DMS53 treated with DMSO at 0.1 percent for 48 hours (cell line): ENCODE data around the gene PTPRG.

Source experiments
- DNase-seq: peaks from one replicate; lab custom pipeline; 2025; ENCODE audit not compliant: unreplicated experiment; lab: John Stamatoyannopoulos, UW

PTPRG gene

DNA sequence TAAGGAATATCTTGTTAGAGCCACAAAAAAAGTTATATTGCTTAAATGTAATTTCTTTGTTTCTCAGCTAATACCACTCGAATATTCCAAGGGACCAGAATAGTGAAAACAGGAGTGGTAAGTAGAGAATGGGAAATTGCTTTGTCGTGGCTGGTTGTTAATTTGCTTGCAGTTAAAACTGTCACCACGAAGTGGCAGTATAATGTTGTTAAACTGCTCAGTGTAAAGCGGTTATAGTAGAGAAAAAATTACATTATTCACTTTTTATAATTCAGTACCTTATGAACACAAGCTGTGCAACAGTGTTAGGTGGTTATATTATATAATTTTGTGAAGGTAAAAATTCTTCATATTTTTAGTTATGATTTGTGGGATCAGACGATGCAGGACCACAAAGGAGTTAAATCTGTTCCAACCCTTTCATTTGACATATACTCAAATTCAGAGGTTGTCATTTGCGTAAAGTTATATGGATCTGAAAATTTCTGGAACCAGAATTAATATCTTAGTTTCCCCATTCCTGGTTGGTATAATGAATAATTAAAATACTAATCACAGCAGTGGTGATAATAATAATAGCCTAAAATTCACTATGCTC lies 640.2 kb downstream of the PTPRG start:
- no peak for DNase-seq

- no peak for DNase-seq
These were observed 641.8 kb downstream of the PTPRG start for GRCh38 chr3:62203152-62203551.

DNA sequence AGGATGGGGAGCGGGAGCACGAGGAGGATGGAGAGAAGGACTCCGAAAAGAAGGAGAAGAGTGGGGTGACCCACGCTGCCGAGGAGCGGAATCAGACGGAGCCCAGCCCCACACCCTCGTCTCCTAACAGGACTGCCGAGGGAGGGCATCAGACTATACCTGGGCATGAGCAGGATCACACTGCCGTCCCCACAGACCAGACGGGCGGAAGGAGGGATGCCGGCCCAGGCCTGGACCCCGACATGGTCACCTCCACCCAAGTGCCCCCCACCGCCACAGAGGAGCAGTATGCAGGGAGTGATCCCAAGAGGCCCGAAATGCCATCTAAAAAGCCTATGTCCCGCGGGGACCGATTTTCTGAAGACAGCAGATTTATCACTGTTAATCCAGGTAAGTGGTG lies 642.2 kb downstream of the PTPRG start:
- no peak for DNase-seq

DNA sequence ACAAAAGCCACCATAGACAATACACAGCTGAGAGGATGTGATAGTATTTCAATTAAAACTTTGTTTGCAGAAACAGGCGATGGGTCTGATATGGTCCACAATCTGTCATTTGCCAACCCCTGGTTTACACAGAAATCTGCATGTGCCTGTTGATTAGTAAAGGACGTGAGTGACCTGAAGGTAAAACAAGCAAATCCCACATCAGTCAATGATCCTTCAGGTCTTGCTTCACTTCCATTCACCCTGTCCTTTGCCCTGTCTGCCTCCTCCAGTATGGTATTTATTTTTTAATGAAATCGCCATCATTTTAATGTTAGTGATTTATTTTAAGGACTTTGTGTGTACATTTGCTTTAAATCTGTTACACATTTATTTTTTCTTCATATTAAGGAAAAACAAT lies 645.8 kb downstream of the PTPRG start:
- DNase-seq: no peak

GRCh38 chr3:62208385-62208784 lies 647.0 kb downstream of the PTPRG start:
- no peak for DNase-seq

DNA sequence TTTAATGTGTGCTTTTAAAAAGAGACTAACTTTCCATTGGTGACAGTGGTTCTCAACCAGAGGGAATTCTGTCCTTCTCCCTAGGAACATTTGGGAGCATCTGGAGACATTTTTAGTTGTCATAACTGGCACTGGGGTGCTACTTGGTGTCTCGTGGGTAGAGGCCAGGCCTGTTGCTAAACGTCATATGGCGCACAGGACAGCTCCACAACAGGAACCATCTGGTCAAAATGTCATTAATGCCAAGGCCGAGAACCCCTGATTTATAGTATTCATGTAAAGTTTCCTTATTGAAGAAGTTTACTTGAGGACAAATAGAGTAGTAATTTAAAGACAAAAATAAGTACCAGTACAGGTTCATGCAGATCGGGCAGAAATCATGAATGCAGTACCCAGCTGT lies 647.7 kb downstream of the PTPRG start:
- DNase-seq: no peak

- no peak for DNase-seq
These were observed 648.6 kb downstream of the PTPRG start for GRCh38 chr3:62210011-62210410.

DNA sequence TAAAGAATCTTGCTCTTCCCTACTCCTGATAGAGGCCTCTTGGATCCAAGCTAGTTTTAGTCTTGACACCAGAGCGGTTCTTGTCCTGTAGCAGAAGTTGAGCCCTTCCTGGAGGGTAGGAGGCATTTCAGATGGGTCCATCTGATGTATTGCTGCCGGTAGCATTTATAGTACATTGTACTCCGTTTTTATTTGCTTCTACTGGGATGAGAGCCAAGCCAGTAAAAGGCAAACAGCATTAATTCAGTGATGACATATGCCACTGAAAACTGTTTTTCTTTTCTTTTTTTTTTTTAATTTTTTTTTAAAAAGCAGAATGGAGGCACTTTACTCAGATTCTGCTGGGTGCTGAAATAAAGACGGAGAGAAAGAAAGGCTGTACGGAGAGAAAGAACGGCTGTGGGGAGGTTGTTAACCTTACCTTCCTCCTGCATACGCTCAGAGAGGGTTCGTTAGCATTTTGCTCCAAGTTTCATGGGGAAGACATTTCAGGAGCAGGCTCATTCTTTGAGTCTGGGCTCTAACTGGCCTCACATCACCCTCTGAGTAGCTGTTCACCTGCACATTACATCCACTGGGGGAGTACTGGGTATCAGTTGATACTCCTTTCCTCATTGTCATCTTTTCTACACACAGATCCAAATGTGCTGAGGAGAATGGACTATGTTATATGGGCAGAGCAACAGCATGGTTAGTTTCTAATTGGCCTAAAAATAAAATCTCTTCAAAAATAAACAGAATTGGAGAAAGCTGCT lies 650.5 kb downstream of the PTPRG start:
- no peak for DNase-seq

DNA sequence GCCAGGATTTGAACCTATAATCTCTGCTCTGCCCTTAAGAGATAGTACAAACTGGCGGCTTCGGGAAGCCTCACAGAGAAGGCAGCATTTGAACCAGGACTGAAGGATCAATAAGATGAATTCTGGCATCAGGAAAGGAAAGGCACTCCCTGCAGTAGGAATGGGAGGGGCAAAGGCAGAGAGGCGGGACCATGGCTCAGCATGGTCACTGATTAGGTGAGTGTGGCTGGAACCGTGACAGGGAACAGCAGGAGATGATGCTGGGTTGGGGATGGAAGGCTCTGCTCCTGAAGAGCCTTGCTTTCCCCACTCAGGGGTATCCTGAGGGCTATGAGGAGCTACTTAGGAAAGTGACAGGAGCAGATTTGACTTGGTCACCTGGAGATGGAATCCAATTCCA lies 653.5 kb downstream of the PTPRG start:
- DNase-seq: no peak

- DNase-seq: no peak
These were observed 659.2 kb downstream of the PTPRG start for GRCh38 chr3:62220616-62221015.

- DNase-seq: no peak
These were observed 663.7 kb downstream of the PTPRG start for GRCh38 chr3:62225051-62225450.

GRCh38 chr3:62226601-62227339 lies 665.4 kb downstream of the PTPRG start:
- DNase-seq: no peak

- DNase-seq: no peak
These were observed 667.1 kb downstream of the PTPRG start for GRCh38 chr3:62228467-62228866.

GRCh38 chr3:62229211-62229610 lies 667.8 kb downstream of the PTPRG start:
- no peak for DNase-seq

DNA sequence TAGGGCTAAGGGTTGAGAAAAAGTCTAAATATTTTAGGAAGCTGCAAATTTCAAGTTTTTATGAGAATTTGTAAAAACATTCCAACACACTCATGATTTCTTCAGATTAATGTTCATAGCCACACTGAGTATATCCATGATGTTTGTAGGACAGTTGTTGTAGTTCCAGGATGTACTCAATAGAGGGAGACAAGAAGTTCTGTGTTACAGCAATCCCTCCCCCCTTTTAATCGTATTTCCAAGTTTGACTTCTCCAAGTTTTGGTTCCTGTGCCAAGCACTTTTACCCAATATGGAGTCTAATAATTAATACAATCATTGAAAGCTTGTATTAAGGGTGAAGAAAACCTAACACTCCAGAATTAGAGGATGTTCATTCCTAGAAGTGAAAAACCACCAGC lies 668.5 kb downstream of the PTPRG start:
- DNase-seq: no peak

GRCh38 chr3:62233065-62233464 lies 671.7 kb downstream of the PTPRG start:
- DNase-seq: no peak

DNA sequence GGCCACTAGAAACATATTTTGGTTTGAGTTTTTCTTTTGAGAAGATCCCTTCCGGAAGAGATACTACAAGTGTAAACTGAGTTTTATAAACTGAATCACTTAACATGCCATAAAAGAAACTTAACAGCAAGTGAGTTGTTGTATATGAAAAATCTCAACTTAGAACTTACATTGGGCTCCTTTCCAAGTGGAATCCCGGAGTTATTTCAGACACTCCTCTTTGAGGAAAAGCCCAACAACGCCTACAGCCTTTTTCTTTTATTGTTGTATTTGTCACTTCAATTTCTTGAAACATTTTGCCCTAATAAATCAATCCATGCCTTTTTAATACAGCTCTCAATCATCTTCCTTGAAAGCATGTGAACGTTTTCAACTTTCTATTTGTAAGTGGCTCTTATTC lies 674.6 kb downstream of the PTPRG start:
- DNase-seq: no peak

DNA sequence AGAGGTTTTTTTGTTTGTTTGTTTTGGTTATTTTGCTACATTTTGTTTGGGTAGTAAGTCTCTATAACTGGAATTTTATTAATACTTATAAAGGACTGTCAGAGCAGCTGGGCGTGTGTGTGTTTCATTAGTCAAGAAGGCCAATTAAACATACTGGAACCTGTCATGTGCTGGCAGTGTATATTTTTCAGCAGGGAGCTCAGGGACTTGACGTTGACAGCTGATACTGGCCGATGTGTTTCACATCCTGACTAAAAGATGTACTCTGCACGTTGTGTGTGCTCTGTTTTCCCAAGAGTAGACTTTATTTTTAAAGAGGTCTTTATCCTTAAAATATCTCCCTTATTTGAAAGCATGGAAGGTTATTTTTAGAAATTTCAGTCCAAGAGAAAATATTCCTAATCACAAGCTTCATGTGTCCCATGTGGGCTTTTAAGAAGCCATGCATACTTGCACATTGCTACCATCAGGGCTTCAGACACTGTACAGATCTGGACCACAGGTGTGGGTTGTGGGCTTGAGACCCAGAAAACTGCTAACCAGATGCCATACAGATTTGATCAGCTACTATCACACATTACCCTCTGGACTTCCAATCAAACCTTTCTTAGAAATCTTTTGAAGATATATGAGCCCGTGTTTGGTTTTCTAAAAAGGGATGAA lies 676.0 kb downstream of the PTPRG start:
- no peak for DNase-seq

DNA sequence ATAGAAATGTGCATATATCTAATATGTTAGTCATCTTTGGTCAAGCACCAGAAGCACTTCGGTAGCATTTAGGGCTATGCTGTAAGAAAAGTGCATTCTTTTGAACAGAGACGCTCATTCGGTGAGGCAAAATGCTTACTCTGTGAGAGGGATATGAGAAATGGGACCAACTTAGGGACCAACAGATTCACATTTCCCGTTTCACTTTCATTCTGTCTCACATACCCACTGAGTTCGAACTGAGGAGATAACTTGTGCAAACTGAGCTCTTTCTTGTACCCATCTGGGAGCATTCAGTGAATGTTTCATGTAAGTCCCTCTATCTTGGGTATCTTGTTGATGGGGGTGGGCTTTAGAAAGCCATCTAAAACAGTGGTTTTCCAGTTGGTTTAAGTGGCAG lies 676.6 kb downstream of the PTPRG start:
- DNase-seq: no peak

- DNase-seq: no peak
These were observed 677.1 kb downstream of the PTPRG start for GRCh38 chr3:62238431-62238830.

DNA sequence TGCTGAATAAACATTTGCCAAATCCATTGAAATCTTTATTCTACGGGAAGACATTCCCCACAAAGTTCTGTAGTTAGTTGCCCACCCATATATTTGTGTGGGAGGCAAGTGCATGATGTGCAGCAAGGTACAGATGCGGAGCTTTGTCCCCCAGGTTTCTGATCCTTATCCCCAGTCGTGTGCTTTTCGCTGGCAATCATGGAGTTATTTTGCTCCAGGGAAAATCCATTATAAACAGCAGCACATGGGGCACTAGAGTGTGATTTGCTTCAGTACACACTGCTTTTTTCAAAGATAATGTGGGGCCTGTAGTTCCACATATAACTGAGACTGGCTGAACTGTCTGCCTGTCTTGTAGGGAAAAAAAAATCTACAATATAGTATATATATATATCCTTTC lies 679.9 kb downstream of the PTPRG start:
- DNase-seq: no peak
